Mucosa of stomach (tissue), 1 donor: ENCODE results near the gene FMO1.
"Not testable (repeated sequence)": the region's sequence is repeated elsewhere in the genome, so short reads cannot be mapped to it uniquely, and the experiment has no call there.

ENCODE experiments used
- H3K27me3 ChIP-seq: one replicate; pipeline ENCODE4 v1.7.0; 2013; ENCODE audit warnings: mild to moderate bottlenecking, low read length; ENCODE audit not compliant: control insufficient read depth, insufficient read depth
- H3K36me3 ChIP-seq: one replicate; pipeline ENCODE4 v1.7.0; 2013; ENCODE audit warnings: low read length; ENCODE audit not compliant: control insufficient read depth, insufficient read depth
- H3K4me1 ChIP-seq: one replicate; pipeline ENCODE4 v1.7.0; 2013; ENCODE audit warnings: mild to moderate bottlenecking, low read length; ENCODE audit not compliant: control insufficient read depth, insufficient read depth
- H3K4me3 ChIP-seq: one replicate; pipeline ENCODE4 v1.7.0; 2013; ENCODE audit warnings: low read length
- H3K9ac ChIP-seq: one replicate; pipeline ENCODE4 v1.7.0; 2013; ENCODE audit warnings: mild to moderate bottlenecking, low read length, moderate library complexity
- H3K9me3 ChIP-seq: one replicate; pipeline ENCODE4 v1.7.0; 2013; ENCODE audit warnings: mild to moderate bottlenecking, low read length, moderate library complexity; ENCODE audit not compliant: control insufficient read depth
- donor health status: Pancreatic carcinoma.

Gene FMO1

DNA sequence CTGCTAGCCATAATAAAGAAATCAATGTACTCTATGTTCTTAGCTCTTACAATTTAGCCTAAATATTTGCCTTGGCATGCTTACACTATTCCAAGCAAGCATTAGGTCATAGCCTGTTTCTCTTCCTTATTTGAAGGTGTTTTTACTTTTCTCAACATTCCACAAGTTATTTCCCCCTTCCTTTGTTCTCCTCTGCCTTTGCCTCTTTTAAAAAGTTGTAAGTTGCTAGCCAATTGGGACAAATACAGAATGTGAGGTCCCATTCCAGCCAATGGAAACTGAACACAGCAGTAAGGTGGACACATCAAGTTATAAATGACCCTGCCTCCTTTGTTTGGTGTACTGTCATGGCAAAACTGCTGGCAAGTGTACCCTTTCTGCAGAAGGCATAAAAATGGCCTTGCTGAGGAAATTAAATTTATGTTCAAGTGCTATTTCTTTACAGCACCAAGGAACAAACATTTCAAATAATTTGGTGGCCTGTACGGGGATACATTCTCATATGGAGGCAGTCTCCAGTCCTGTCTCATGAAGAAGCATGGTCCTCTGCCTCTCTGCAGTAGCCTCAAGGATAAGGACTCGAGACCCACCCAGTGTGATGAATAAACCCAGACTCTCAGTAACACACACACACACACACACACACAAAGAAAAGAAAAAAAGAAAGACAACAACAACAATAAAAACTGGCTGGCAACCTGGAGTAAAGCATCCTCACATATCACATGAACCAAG lies 28.8 kb upstream of the FMO1 start:
- H3K9me3 ChIP-seq = no peaks in the 10 kb centered on the region
- H3K27me3 ChIP-seq = no peaks in the 10 kb centered on the region
- no peak overlapping the region for H3K4me3 ChIP-seq
- no peaks in the 10 kb centered on the region for H3K36me3 ChIP-seq
- peaks cover 40% of the 10 kb centered on the region for H3K4me1 ChIP-seq
- peak overlapping the region; percentile 17 for H3K9ac ChIP-seq

GRCh38 chr1:171220081-171220420 lies 28.2 kb upstream of the FMO1 start:
- Histone ChIP-seq H3K36me3 (no peaks in the 10 kb centered on the region), H3K9me3 (no peaks in the 10 kb centered on the region), H3K9ac (peak overlapping the region; percentile 17), H3K27me3 (no peaks in the 10 kb centered on the region), H3K4me3 (no peak overlapping the region), H3K4me1 (peaks cover 40% of the 10 kb centered on the region)

DNA sequence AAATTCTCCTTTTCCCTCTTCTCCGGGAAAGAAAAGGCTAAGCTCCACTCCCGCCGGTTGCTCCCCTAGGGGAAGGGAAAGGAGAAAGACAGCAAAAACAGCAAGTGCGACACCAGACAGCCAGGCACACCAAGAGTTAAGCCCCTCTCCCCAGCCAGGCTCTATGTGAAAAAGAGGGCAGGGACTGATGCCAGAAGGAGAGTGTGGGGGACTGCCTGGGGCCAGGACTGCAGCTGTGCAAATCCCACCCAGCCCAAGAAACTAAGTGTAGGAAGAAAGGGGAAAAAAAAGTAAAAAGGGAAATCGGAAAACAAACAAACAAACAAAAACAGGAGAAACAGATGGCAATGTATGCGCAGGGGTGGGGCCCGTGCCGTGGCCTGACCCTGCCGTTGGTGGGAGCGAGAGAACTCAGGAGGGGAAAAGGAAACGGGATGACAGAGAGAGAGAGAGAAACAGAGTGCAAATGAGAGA lies 27.7 kb upstream of the FMO1 start:
- no peaks in the 10 kb centered on the region for H3K9me3 ChIP-seq
- H3K4me3 ChIP-seq = no peak overlapping the region
- H3K4me1 ChIP-seq = peaks cover 40% of the 10 kb centered on the region
- no peaks in the 10 kb centered on the region for H3K27me3 ChIP-seq
- H3K9ac ChIP-seq = no peak overlapping the region
- H3K36me3 ChIP-seq = no peaks in the 10 kb centered on the region

DNA sequence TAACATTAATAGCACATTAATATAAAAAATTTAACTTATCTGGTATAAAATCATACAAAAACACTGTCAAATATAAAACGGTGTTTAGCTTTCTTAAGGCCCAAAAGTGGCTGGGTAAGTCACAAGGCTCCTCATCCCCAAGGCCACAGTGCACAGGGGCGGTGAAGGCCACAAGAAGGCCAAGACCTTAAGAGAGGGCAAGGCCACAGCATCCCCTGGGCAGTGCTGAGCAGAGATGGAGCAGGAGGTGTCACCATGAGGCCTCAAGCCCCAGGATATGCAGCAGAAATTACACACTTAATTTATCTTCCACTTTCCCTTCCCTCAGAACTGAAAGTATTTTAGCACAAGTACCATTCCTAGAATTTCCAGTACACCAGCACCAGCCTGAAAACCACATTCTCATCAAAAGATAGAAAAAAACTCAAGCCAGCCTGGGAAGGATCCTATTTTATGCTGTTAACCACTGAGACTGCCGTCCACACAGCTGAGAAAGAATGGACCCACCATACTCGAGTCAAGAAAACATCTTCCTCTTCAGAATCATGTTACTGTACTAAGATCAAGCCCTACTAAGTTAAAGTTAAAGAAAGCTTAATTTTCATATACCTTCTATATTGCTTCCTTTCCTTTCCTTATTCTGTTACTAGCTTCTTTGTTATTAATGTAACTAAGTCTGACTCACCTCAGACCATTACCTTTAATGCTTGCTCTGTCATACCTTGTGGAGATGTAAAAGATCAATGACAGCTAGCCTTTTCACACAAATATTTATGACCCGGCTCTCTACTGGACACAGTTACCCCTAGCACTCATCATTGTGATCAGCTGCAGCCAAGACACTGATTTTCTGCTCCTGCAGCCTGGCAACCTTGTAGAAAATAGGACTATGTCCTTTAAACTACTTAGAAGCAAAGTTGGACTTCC lies 26.4 kb upstream of the FMO1 start:
- Histone ChIP-seq H3K27me3 (no peaks in the 10 kb centered on the region), H3K9me3 (no peaks in the 10 kb centered on the region), H3K4me1 (peaks cover 40% of the 10 kb centered on the region), H3K36me3 (no peaks in the 10 kb centered on the region), H3K9ac (peak overlapping the region; percentile 63), H3K4me3 (no peak overlapping the region)

GRCh38 chr1:171222936-171223335 lies 25.4 kb upstream of the FMO1 start:
- H3K36me3 ChIP-seq = no peaks in the 10 kb centered on the region
- peaks cover 40% of the 10 kb centered on the region for H3K4me1 ChIP-seq
- no peak overlapping the region for H3K4me3 ChIP-seq
- no peaks in the 10 kb centered on the region for H3K9me3 ChIP-seq
- H3K27me3 ChIP-seq = no peaks in the 10 kb centered on the region
- H3K9ac ChIP-seq = no peak overlapping the region

DNA sequence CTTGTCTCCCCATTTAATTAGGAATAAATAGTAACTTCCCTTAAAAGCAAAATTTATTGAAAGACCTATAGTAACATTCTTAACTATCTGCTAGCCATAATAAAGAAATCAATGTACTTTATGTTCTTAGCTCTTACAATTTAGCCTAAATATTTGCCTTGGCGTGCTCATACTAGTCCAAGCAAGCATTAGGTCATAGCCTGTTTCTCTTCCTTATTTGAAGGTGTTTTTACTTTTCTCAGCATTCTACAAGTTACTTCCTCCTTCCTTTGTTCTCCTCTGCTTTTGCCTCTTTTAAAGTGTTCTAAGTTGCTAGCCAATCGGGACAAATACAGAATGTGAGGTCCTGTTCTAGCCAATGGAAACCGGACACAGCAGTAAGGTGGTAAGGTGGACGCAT lies 24.0 kb upstream of the FMO1 start:
- H3K4me1 ChIP-seq = peaks cover 31% of the 10 kb centered on the region
- H3K9ac ChIP-seq = peak overlapping the region; percentile 71
- not testable (repeated sequence) for H3K27me3 ChIP-seq

GRCh38 chr1:171226747-171227370 lies 21.4 kb upstream of the FMO1 start:
- peaks cover 13% of the 10 kb centered on the region for H3K4me1 ChIP-seq
- no peaks in the 10 kb centered on the region for H3K36me3 ChIP-seq
- no peaks in the 10 kb centered on the region for H3K9me3 ChIP-seq
- no peaks in the 10 kb centered on the region for H3K27me3 ChIP-seq
- no peak overlapping the region for H3K9ac ChIP-seq
- no peak overlapping the region for H3K4me3 ChIP-seq

More for the DNA sequence above, 24.0 kb upstream of the FMO1 start:
- not testable (repeated sequence) for H3K36me3 ChIP-seq, H3K4me3 ChIP-seq, H3K9me3 ChIP-seq

DNA sequence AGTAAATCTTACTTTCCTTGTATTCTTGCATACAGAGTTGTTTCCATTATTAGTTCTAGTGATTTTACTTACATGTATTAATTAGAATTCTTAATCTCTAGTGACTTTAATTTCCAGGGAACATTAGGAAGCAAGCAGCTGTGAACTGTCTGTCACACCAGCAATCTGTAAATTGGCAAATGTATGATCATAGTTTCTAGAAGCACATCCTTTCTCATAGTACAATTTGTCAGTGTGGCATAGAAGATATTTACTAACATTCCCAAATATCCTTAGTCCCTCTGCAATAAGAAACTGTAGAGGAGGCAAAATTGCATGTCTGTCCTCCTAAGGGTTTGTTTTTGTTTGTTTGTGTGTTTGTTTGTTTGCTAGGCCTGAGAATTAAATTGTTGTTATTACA lies 17.0 kb upstream of the FMO1 start:
- no peaks in the 10 kb centered on the region for H3K36me3 ChIP-seq
- H3K27me3 ChIP-seq = no peaks in the 10 kb centered on the region
- H3K4me3 ChIP-seq = no peak overlapping the region
- no peak overlapping the region for H3K9ac ChIP-seq
- H3K4me1 ChIP-seq = no peaks in the 10 kb centered on the region
- H3K9me3 ChIP-seq = no peaks in the 10 kb centered on the region

- no peaks in the 10 kb centered on the region for H3K4me1 ChIP-seq
- H3K9ac ChIP-seq = no peak overlapping the region
- no peak overlapping the region for H3K4me3 ChIP-seq
- H3K9me3 ChIP-seq = no peaks in the 10 kb centered on the region
- no peaks in the 10 kb centered on the region for H3K27me3 ChIP-seq
- no peaks in the 10 kb centered on the region for H3K36me3 ChIP-seq
Observed at GRCh38 chr1:171233183-171233582, 15.1 kb upstream of the FMO1 start.

DNA sequence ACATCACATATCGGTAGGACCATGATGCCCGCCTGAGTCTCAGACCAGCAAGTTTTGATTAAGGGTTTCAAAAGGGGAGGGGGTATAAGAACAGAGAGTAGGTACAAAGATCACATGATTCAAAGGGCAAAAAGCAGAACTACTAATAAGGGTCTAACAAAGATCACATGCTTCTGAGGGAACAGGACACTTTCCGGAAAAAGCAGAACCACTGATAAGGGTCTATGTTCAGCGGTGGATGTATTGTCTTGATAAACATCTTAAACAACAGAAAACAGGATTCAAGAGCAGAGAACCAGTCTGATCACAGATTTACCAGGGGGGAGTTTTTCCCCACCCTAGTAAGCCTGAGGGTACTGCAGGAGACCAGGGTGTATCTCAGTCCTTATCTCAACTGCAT lies 12.1 kb upstream of the FMO1 start:
- H3K9ac ChIP-seq, H3K9me3 ChIP-seq, H3K27me3 ChIP-seq, H3K4me3 ChIP-seq, H3K36me3 ChIP-seq, H3K4me1 ChIP-seq: not testable (repeated sequence)

- no peaks in the 10 kb centered on the region for H3K27me3 ChIP-seq
- H3K9ac ChIP-seq = no peak overlapping the region
- H3K9me3 ChIP-seq = no peaks in the 10 kb centered on the region
- H3K4me3 ChIP-seq = no peak overlapping the region
- no peaks in the 10 kb centered on the region for H3K36me3 ChIP-seq
- H3K4me1 ChIP-seq = no peaks in the 10 kb centered on the region
Observed at GRCh38 chr1:171243878-171244277, 4.4 kb upstream of the FMO1 start.

DNA sequence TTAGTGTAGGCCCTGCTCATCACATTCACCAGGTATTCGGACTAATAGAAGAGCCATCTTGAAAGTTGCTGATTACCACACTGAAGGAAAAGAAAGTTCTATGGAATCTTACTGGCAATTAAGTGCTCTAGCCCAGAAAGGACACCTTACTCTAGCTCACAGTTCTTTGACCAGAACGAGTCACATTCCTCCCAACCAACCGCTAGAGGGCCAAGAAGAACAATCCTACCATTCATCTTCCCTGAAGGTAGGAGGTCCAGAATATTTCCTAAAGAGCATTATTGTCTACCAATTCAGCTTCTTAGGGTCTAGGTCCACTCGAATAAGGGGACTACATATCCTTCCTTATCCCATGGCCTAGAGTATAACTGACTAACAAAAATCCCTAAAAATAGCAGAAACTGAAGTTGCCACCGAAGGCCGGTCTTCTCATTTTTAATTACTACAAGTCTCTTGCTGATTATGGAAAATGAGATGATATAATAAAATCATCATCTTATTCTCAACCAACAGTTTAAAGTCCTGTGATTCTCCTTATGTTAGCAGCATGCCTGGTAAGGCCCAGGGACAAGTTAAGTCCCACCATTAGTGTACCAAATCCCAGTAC lies 2.7 kb upstream of the FMO1 start:
- Histone ChIP-seq H3K9ac (no peak overlapping the region), H3K27me3 (no peaks in the 10 kb centered on the region), H3K9me3 (no peaks in the 10 kb centered on the region), H3K4me1 (no peaks in the 10 kb centered on the region), H3K36me3 (no peaks in the 10 kb centered on the region), H3K4me3 (no peak overlapping the region)
